ENCODE measurements around the gene ZNF570.

ZNF570 gene

GRCh38 chr19:37468961-37469777 is at the start of gene ZNF570:
Gene ZNF570, plus strand, starts transcription at chr19:37469356. Its CDS starts 999 bp downstream, at chr19:37470355.
- DNase-seq (ENCODE audit: low read depth): peak; percentile 90

- no peak for DNase-seq (ENCODE audit: low read depth)
Measured at GRCh38 chr19:37452500-37453245, 16.5 kb upstream of the ZNF570 start.

- peak; percentile 40 for DNase-seq (ENCODE audit: low read depth)
Measured at GRCh38 chr19:37466277-37466797, 2.8 kb upstream of the ZNF570 start.

GRCh38 chr19:37466798-37467607 is 2.2 kb upstream of the ZNF570 start, which contains the start of gene ZNF569:
Gene ZNF569, minus strand, starts transcription at chr19:37467444. Its CDS starts 22,523 bp downstream, at chr19:37444921.
- DNase-seq (ENCODE audit: low read depth): peak; percentile 97

DNA sequence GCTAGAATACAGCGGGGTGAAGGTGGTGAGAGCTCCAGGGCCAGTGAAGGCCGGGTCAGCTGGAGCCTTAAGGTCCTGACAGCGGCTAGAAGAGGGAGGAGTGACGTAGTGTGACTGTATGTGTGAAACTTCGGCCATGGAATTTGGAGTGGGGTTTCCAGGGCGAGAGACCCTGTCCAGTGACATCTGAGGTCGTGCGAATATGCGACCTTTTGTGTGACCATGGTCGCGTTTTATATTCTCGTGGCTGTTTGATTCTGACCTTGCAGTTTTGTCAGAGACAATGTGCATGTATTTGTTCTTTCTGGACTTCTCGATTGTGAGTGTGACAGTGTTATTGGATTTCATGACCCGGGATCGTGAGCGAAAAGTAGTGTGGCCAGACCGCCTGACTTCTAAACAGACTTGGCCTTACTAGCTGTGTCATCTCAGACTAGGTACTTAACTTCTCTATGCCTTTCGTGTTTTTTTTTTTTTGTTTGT is 1.5 kb upstream of the ZNF570 start:
- no peak for DNase-seq (ENCODE audit: low read depth)

- DNase-seq (ENCODE audit: low read depth): peak; percentile 9
Measured at GRCh38 chr19:37470216-37470615, 1.1 kb downstream of the ZNF570 start.

- no peak for DNase-seq (ENCODE audit: low read depth)
Measured at GRCh38 chr19:37472165-37472564, 3.0 kb downstream of the ZNF570 start.

GRCh38 chr19:37484406-37485168 is 15.4 kb downstream of the ZNF570 start:
- DNase-seq (ENCODE audit: low read depth): no peak

- no peak for DNase-seq (ENCODE audit: low read depth)
Measured at GRCh38 chr19:37492213-37492612, 23.1 kb downstream of the ZNF570 start.

- DNase-seq (ENCODE audit: low read depth): no peak
Measured at GRCh38 chr19:37505958-37506386, 36.8 kb downstream of the ZNF570 start.

- DNase-seq (ENCODE audit: low read depth): peak; percentile 91
Measured at GRCh38 chr19:37506387-37507166, 37.4 kb downstream of the ZNF570 start, which contains the start of gene ZNF793. Gene ZNF793, plus strand, starts transcription at chr19:37506939. Its CDS starts 16,501 bp downstream, at chr19:37523440.

DNA sequence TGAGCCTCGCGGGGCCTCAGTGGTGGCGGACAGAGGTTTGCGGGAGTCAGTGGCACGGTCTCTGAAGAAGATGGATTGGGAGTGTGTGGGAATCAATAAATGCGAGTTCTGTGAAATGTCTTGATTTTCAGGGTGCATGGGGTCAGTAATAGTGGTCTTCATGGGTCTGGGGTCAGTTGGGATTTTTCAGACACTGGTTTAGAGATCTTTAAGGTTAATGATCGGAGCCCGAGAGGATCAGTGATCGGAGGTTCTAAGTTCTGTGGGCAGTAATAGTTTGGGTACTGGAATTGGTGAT is 38.0 kb downstream of the ZNF570 start:
- DNase-seq (ENCODE audit: low read depth): no peak

GRCh38 chr19:37511186-37511585 is 42.0 kb downstream of the ZNF570 start:
- no peak for DNase-seq (ENCODE audit: low read depth)

- no peak for DNase-seq (ENCODE audit: low read depth)
Measured at GRCh38 chr19:37511821-37512220, 42.7 kb downstream of the ZNF570 start.

GRCh38 chr19:37513397-37513796 is 44.2 kb downstream of the ZNF570 start:
- no peak for DNase-seq (ENCODE audit: low read depth)

DNA sequence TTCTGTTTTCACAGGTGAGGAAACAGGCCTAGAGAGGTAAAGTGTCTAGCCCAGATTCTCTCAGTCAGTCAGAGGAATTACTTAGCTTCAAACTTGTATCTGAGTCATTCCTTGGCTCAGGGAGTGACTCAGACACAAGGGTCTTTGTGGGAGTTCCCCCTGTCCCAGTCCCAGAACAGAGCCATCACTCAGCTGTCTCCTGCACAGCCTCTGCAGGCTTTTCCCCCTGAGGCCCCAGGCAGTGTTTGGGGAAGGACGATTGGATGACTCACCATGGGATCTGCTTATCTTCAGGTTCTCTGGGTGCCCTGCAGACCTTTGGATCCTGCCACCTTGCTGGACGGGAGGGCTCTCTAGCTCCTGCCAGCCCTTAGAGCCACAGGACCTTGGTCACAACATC is 50.7 kb downstream of the ZNF570 start:
- peak; percentile 77 for DNase-seq (ENCODE audit: low read depth)

DNA sequence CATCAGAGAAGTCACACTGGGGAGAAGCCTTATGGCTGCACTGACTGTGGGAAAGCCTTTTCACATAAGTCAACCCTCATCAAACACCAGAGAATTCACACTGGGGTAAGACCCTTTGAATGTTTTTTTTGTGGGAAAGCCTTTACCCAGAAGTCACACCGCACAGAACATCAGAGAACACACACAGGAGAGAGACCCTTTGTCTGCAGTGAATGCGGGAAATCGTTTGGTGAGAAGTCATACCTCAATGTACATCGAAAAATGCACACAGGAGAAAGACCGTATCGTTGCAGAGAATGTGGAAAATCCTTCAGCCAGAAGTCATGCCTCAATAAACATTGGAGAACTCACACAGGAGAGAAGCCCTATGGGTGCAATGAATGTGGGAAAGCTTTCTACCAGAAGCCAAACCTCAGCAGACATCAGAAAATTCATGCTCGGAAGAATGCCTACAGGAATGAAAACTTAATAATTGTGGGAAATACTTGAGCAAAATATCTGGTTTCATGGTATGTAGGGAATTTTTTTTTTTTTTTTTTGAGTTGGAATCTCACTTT is 68.3 kb downstream of the ZNF570 start:
- peak; percentile 17 for DNase-seq (ENCODE audit: low read depth)

All from iris pigment epithelial cell (primary cell).